MM.1S (cell line): ENCODE data around the gene CERS6.

Experiments used
- CTCF ChIP-seq: fragments of 300-600 bp; sonication (generic); IDR thresholded peaks from 2 replicates; pipeline ENCODE4 v1.5.1; 2016; ENCODE audit warnings: antibody characterized with exemption, low read length, mixed read lengths
- EZH2 ChIP-seq: fragments of 300-600 bp; sonication (generic); optimal IDR thresholded peaks from 2 replicates; pipeline ENCODE3; 2017; ENCODE audit warnings: low read depth, mild to moderate bottlenecking, antibody characterized with exemption, low read length, mixed read lengths
- EZH2phosphoT487 ChIP-seq: fragments of 300-600 bp; sonication (generic); IDR thresholded peaks from 2 replicates; pipeline ENCODE4 v1.6.1; 2018; ENCODE audit warnings: antibody characterized with exemption, low read length

GRCh38 chr2:168468354-168468753 is 12.3 kb downstream of the CERS6 start:
- TF ChIP-seq CTCF (no peak), EZH2 (no peak), EZH2phosphoT487 (no peak)
